HG02763 (cell line): Measurements from ENCODE around the gene SERPINB7.
A peak's percentile ranks its signal among the peaks of the same experiment; 100 is the strongest.

Experiments
- ATAC-seq: cut with Tn5 transposase; IDR thresholded peaks from one replicate; pipeline ENCODE4 v1.9.1; 2021; ENCODE audit warnings: mild to moderate bottlenecking, moderate library complexity; ENCODE audit not compliant: unreplicated experiment

Gene SERPINB7

DNA sequence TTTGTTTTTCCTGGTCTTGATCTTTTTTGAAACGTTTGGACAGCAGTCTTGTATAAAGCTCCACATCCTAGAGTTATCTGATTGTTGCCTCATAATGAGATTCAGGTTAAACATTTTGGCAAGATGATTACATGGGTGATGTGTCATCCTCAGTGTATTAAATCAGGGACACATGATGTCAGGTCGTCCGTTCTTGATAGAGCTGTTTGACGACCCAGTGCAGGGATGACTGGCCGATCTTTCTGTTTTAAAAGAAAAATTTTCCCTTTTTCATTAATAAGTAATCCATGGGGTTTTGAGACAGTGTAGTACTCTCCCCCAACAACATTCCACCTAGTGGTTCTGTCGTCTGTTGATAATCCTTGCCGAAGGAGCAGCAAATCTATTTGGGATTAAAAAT lies 67.8 kb downstream of the SERPINB7 start:
- ATAC-seq: no peak

DNA sequence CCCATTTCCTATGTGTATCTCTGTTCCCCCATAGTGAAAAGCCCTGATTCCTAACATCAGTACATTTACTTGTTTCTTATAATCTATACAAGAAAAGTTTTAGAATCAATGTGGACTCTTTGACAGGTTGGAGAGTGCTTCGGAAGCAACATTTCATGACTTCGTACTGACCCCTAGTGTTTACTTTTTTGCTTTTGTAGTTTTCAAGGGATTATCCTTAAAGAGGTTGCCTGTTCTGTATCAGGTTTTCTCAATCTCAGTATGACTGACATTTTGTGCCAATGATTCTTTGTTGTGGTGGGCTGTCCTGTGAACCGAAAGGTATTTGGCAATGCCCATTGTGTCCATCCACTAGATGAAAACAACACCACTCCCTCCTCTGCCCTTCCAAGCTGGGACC lies 69.0 kb downstream of the SERPINB7 start:
- peak; percentile 52 for ATAC-seq

DNA sequence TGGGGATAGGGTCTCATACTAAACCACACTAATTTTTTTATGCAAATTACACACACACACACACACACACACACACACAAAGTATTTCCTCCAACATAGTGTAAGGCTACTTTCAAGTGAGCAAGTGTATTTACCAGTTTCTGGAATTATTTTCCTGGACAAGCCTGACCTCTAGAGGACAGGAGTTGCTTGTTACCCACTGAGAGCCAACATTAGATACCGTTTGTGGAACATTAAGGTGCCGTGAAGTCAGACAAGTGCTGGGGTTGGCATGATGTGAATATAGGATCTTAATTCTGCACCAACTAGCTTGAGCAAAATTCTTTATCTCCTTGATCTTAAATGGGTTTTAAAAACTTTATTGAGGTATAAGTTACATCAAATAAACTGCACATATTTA lies 72.9 kb downstream of the SERPINB7 start:
- no peak for ATAC-seq

DNA sequence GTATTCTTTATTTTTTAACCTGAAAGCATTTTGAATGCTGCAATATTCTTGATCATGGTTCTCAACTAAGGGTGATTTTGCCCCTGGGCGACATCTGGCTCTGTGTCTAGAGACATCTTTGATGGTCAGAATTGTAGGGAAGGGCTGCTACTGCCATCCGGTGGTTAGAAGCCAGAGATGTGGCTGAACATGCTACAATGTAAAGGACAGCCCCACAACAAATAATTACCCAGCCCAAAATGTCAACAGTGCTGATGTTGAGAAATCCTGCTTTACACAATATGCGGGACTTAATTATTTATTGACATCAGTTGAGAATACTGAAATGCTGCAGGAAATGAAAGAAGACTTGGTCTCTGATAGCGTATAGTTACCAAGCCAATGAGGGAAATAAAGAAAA lies 74.8 kb downstream of the SERPINB7 start:
- ATAC-seq: no peak

DNA sequence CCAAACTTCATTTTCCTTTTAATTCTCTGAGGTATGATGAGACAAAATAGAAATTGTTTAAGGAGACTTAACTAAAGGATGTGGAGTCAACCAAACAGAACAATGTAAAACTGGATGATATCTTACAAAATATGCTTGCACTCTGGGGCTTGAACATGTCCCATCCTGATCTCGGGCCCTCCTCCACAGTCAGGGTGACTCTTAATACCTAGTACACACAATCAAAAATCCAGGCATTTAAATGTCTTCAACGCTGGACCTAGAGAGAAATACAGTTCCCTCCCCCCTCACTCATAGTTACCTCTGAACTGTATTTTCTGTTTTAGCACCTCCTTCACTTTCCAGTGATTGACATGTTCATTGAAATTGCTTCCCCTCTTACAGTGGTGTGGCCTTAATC lies 75.4 kb downstream of the SERPINB7 start:
- ATAC-seq: no peak
